ENCODE data around the gene HYCC2.
"Not testable (repeated sequence)": the region's sequence is repeated elsewhere in the genome, so short reads cannot be mapped to it uniquely, and the experiment has no call there.

The HYCC2 gene

GRCh38 chr2:201071479-201072200 is at the start of gene HYCC2, which contains the start of gene NDUFB3:
TSS of gene HYCC2 (minus strand) at chr2:201071671. CDS start at chr2:201024009, 47,662 bp downstream.
TSS of gene NDUFB3 (plus strand) at chr2:201072001. CDS start at chr2:201078883, 6,882 bp downstream.
- peak; percentile 97 for FAIRE-seq

GRCh38 chr2:201118961-201119854 is 47.7 kb upstream of the HYCC2 start:
- no peak for DNase-seq (ENCODE audit: insufficient read length, low spot score)
- no peak for TF ChIP-seq POLR2A (IDR thresholded peaks at IDR 0.05; ENCODE audit: low read depth, low read length)
- FAIRE-seq, result no peak

More at GRCh38 chr2:201071479-201072200, at the start of gene HYCC2, which contains the start of gene NDUFB3:
- TF ChIP-seq POLR2A (IDR thresholded peaks at IDR 0.05; ENCODE audit: low read depth, low read length), result peak; percentile 78
- DNase-seq (ENCODE audit: insufficient read length, low spot score), result peak; percentile 81

- DNase-seq (ENCODE audit: insufficient read length, low spot score), result peak; percentile 43
- FAIRE-seq, result no peak
- TF ChIP-seq POLR2A (IDR thresholded peaks at IDR 0.05; ENCODE audit: low read depth, low read length), result no peak
Observed at GRCh38 chr2:201118121-201118960, 46.9 kb upstream of the HYCC2 start.

GRCh38 chr2:201117735-201118094 is 46.2 kb upstream of the HYCC2 start:
- DNase-seq (ENCODE audit: insufficient read length, low spot score); FAIRE-seq: not testable (repeated sequence)

GRCh38 chr2:201116959-201117734 is 45.7 kb upstream of the HYCC2 start:
- FAIRE-seq, result no peak
- no peak for DNase-seq (ENCODE audit: insufficient read length, low spot score)
- TF ChIP-seq POLR2A (IDR thresholded peaks at IDR 0.05; ENCODE audit: low read depth, low read length), result no peak

- DNase-seq (ENCODE audit: insufficient read length, low spot score) (peak; percentile 61), FAIRE-seq (no peak)
- peak; percentile 45; the same call in 1 of the 2 replicates for TF ChIP-seq POLR2A (IDR thresholded peaks at IDR 0.05; ENCODE audit: low read depth, low read length)
Observed at GRCh38 chr2:201116115-201116958, 44.9 kb upstream of the HYCC2 start, which contains the start of gene CFLAR. TSS of gene CFLAR (plus strand) at chr2:201116164. CDS start at chr2:201129866, 13,702 bp downstream.

- TF ChIP-seq POLR2A (IDR thresholded peaks at IDR 0.05; ENCODE audit: low read depth, low read length), result no peak
- FAIRE-seq (no peak), DNase-seq (ENCODE audit: insufficient read length, low spot score) (no peak)
Observed at GRCh38 chr2:201114846-201115245, 43.4 kb upstream of the HYCC2 start.

GRCh38 chr2:201114350-201114749 is 42.9 kb upstream of the HYCC2 start:
- FAIRE-seq, result no peak
- TF ChIP-seq POLR2A (IDR thresholded peaks at IDR 0.05; ENCODE audit: low read depth, low read length), result no peak
- DNase-seq (ENCODE audit: insufficient read length, low spot score), result no peak

GRCh38 chr2:201111096-201111495 is 39.6 kb upstream of the HYCC2 start:
- FAIRE-seq (no peak), DNase-seq (ENCODE audit: insufficient read length, low spot score) (no peak)
- TF ChIP-seq POLR2A (IDR thresholded peaks at IDR 0.05; ENCODE audit: low read depth, low read length), result no peak

GRCh38 chr2:201110615-201111014 is 39.1 kb upstream of the HYCC2 start:
- FAIRE-seq (no peak), DNase-seq (ENCODE audit: insufficient read length, low spot score) (no peak)
- no peak for TF ChIP-seq POLR2A (IDR thresholded peaks at IDR 0.05; ENCODE audit: low read depth, low read length)

GRCh38 chr2:201109186-201109585 is 37.7 kb upstream of the HYCC2 start:
- no peak for FAIRE-seq
- TF ChIP-seq POLR2A (IDR thresholded peaks at IDR 0.05; ENCODE audit: low read depth, low read length), result no peak

GRCh38 chr2:201108341-201108740 is 36.9 kb upstream of the HYCC2 start:
- no peak for FAIRE-seq
- no peak for TF ChIP-seq POLR2A (IDR thresholded peaks at IDR 0.05; ENCODE audit: low read depth, low read length)
- no peak for DNase-seq (ENCODE audit: insufficient read length, low spot score)

More at GRCh38 chr2:201109186-201109585, 37.7 kb upstream of the HYCC2 start:
- no peak for DNase-seq (ENCODE audit: insufficient read length, low spot score)

Data from H54 (cell line).